ENCODE results near the gene COG7.
"Not testable (repeated sequence)": the region's sequence is repeated elsewhere in the genome, so short reads cannot be mapped to it uniquely, and the experiment has no call there.

COG7 gene

GRCh38 chr16:23398987-23399805 is 53.8 kb downstream of the COG7 start:
- Histone ChIP-seq H3K36me3 (peaks cover 86 to 100% (median 91%) of the 10 kb centered on the region in 11 experiments), H3K9ac (no peak overlapping the region), H4K20me1 (no peaks in the 10 kb centered on the region), H3K4me2 (no peak overlapping the region), H3K4me3 (no peak overlapping the region), H3K27ac (no peak overlapping the region), H3K27me3 (no peaks in the 10 kb centered on the region), H3K9me3 (replicated peaks in 1 of 11) (no peaks in the 10 kb centered on the region), H3K4me1 (no peaks in the 10 kb centered on the region)
- TF ChIP-seq Cebpa-rat (IDR thresholded peaks at IDR 0.05), result no peak

- Histone ChIP-seq H3K36me3 (peaks cover 80 to 100% (median 88%) of the 10 kb centered on the region in 11 experiments), H3K4me1 (no peaks in the 10 kb centered on the region), H3K4me3 (no peak overlapping the region), H3K9me3 (replicated peaks in 1 of 11) (no peaks in the 10 kb centered on the region), H3K27ac (no peak overlapping the region), H3K9ac (no peak overlapping the region), H3K27me3 (no peaks in the 10 kb centered on the region), H3K4me2 (no peak overlapping the region), H4K20me1 (no peaks in the 10 kb centered on the region)
- TF ChIP-seq Cebpa-rat (IDR thresholded peaks at IDR 0.05), result no peak
Measured at GRCh38 chr16:23397464-23397863, 55.5 kb downstream of the COG7 start.

- no peak overlapping the region for H3K4me3 ChIP-seq
- H4K20me1 ChIP-seq, result no peaks in the 10 kb centered on the region
- no peak overlapping the region for H3K9ac ChIP-seq
- no peaks in the 10 kb centered on the region for H3K27me3 ChIP-seq
- H3K27ac ChIP-seq, result no peak overlapping the region
- no peak for TF ChIP-seq Cebpa-rat (IDR thresholded peaks at IDR 0.05)
- no peak overlapping the region for H3K4me2 ChIP-seq
- H3K36me3 ChIP-seq, result peaks cover 82 to 100% (median 89%) of the 10 kb centered on the region in 11 experiments
- no peaks in the 10 kb centered on the region for H3K9me3 ChIP-seq (replicated peaks in 1 of 11)
- H3K4me1 ChIP-seq, result no peaks in the 10 kb centered on the region
Measured at GRCh38 chr16:23395732-23396131, 57.3 kb downstream of the COG7 start.

- peaks cover 81 to 100% (median 88%) of the 10 kb centered on the region in 11 experiments for H3K36me3 ChIP-seq
- no peak overlapping the region for H3K4me3 ChIP-seq
- H3K4me2 ChIP-seq, result no peak overlapping the region
- no peak overlapping the region for H3K27ac ChIP-seq
- no peak for TF ChIP-seq Cebpa-rat (IDR thresholded peaks at IDR 0.05)
- H3K9me3 ChIP-seq (replicated peaks in 1 of 11), result no peaks in the 10 kb centered on the region
- H3K9ac ChIP-seq, result no peak overlapping the region
- no peaks in the 10 kb centered on the region for H4K20me1 ChIP-seq
- no peaks in the 10 kb centered on the region for H3K27me3 ChIP-seq
- H3K4me1 ChIP-seq, result no peaks in the 10 kb centered on the region
Measured at GRCh38 chr16:23394141-23394831, 58.7 kb downstream of the COG7 start.

- Histone ChIP-seq H3K9me3 (replicated peaks in 1 of 11) (no peaks in the 10 kb centered on the region), H3K4me2 (no peak overlapping the region), H3K27me3 (no peaks in the 10 kb centered on the region)
Measured at GRCh38 chr16:23392223-23392600, 60.8 kb downstream of the COG7 start.

GRCh38 chr16:23391381-23392222 is 61.4 kb downstream of the COG7 start:
- Histone ChIP-seq H3K9me3 (replicated peaks in 1 of 11) (no peaks in the 10 kb centered on the region), H3K4me1 (no peaks in the 10 kb centered on the region), H4K20me1 (no peaks in the 10 kb centered on the region), H3K4me3 (no peak overlapping the region), H3K4me2 (no peak overlapping the region), H3K27me3 (no peaks in the 10 kb centered on the region), H3K27ac (no peak overlapping the region), H3K36me3 (peaks cover 63 to 88% (median 76%) of the 10 kb centered on the region in 11 experiments), H3K9ac (no peak overlapping the region)
- TF ChIP-seq Cebpa-rat (IDR thresholded peaks at IDR 0.05), result no peak

More at GRCh38 chr16:23392223-23392600, 60.8 kb downstream of the COG7 start:
- Histone ChIP-seq H3K4me1 (no peaks in the 10 kb centered on the region), H3K27ac (no peak overlapping the region), H3K36me3 (peaks cover 69 to 92% (median 82%) of the 10 kb centered on the region in 11 experiments), H4K20me1 (no peaks in the 10 kb centered on the region), H3K9ac (no peak overlapping the region), H3K4me3 (no peak overlapping the region)
- no peak for TF ChIP-seq Cebpa-rat (IDR thresholded peaks at IDR 0.05)

- H3K27me3 ChIP-seq, result not testable (repeated sequence)
- peaks cover 48 to 71% (median 59%) of the 10 kb centered on the region in 11 experiments for H3K36me3 ChIP-seq
Measured at GRCh38 chr16:23389936-23390335, 63.1 kb downstream of the COG7 start.

GRCh38 chr16:23389201-23389600 is 63.8 kb downstream of the COG7 start:
- Histone ChIP-seq H3K9me3 (replicated peaks in 1 of 11) (no peaks in the 10 kb centered on the region), H4K20me1 (no peaks in the 10 kb centered on the region), H3K27me3 (no peaks in the 10 kb centered on the region), H3K4me3 (no peak overlapping the region), H3K27ac (no peak overlapping the region), H3K4me2 (no peak overlapping the region), H3K4me1 (no peaks in the 10 kb centered on the region), H3K9ac (no peak overlapping the region), H3K36me3 (peaks cover 48 to 67% (median 57%) of the 10 kb centered on the region in 11 experiments)
- TF ChIP-seq Cebpa-rat (IDR thresholded peaks at IDR 0.05), result no peak

More at GRCh38 chr16:23389936-23390335, 63.1 kb downstream of the COG7 start:
- not testable (repeated sequence) for H3K4me1 ChIP-seq; H3K4me3 ChIP-seq; H3K27ac ChIP-seq; H4K20me1 ChIP-seq; H3K9me3 ChIP-seq (replicated peaks in 1 of 11); H3K9ac ChIP-seq; H3K4me2 ChIP-seq

GRCh38 chr16:23388786-23389185 is 64.2 kb downstream of the COG7 start:
- H3K4me2 ChIP-seq, result no peak overlapping the region
- no peak overlapping the region for H3K4me3 ChIP-seq
- H3K36me3 ChIP-seq, result peaks cover 48 to 65% (median 54%) of the 10 kb centered on the region in 11 experiments
- H3K27me3 ChIP-seq, result no peaks in the 10 kb centered on the region
- no peak for TF ChIP-seq Cebpa-rat (IDR thresholded peaks at IDR 0.05)
- no peak overlapping the region for H3K27ac ChIP-seq
- no peaks in the 10 kb centered on the region for H3K4me1 ChIP-seq
- H4K20me1 ChIP-seq, result no peaks in the 10 kb centered on the region
- no peaks in the 10 kb centered on the region for H3K9me3 ChIP-seq (replicated peaks in 1 of 11)
- no peak overlapping the region for H3K9ac ChIP-seq

Measured in BLaER1 treated with 17β-estradiol and CSF1 and Interleukin-3, amounts not matched to agents 10 nM and 100 nM (cell line).